Psoas muscle (tissue), 8 donors: ENCODE measurements around the gene ANKRD36B. TPM values are rescaled to one million over a fixed set of nuclear protein-coding genes. Genes with fewer than 3 reads are reported as not detected.
"Not testable (repeated sequence)": the region's sequence is repeated elsewhere in the genome, so short reads cannot be mapped to it uniquely, and the experiment has no call there.

Experiments
- ATAC-seq, 4 donors: fragments of 200-7000 bp; cut with Tn5 transposase; one replicate each; pipeline ENCODE4 v1.9.1; 2020; ENCODE audit warnings: moderate library complexity in 3 of 4, mild to moderate bottlenecking in 2 of 4
- DNase-seq, 2 donors: peaks; one replicate each; pipeline ENCODE4 v3.0.0-alpha.2; 2020
- H3K27ac ChIP-seq: fragments of 200-600 bp; one replicate; pipeline ENCODE4 v1.8.0; 2022
- H3K27me3 ChIP-seq, 3 donors: fragments of 200-600 bp in 1 of 3; one replicate each; pipeline versions ENCODE4 v1.6.1 to v1.8.0; 2013 to 2022; ENCODE audit warnings: low read length in 2 of 3, mild to moderate bottlenecking in 2 of 3, moderate library complexity in 1 of 3; ENCODE audit not compliant: insufficient read depth in 3 of 3
- H3K36me3 ChIP-seq, 2 donors: fragments of 200-600 bp in 1 of 2; one replicate each; pipeline versions ENCODE4 v1.6.1 to v1.8.0; 2013 to 2022; ENCODE audit warnings: low read depth in 1 of 2, mild to moderate bottlenecking in 1 of 2, moderate library complexity in 1 of 2; ENCODE audit not compliant: insufficient read depth in 1 of 2
- H3K4me1 ChIP-seq: fragments of 200-600 bp; one replicate; pipeline ENCODE4 v1.8.0; 2022
- H3K4me3 ChIP-seq: fragments of 200-600 bp; one replicate; pipeline ENCODE4 v1.8.0; 2022; ENCODE audit warnings: mild to moderate bottlenecking
- H3K9me3 ChIP-seq: fragments of 200-600 bp; one replicate; pipeline ENCODE4 v1.8.0; 2022
- CTCF ChIP-seq: fragments of 200-600 bp; IDR thresholded peaks from one replicate; pipeline ENCODE4 v1.8.0; 2022; ENCODE audit warnings: antibody characterized with exemption
- WGBS, 3 donors: extraction: QIAGEN DNeasy Blood & Tissue Kit; methylation state at CpG; one replicate each; pipeline versions ENCODE4 v1.1.6 to v1.1.7; 2013; 5-methylcytosine and 5-hydroxymethylcytosine counted together
- intact Hi-C, 2 donors: fragments of 100-400 bp; cut with DNase I; formaldehyde crosslinking; loops; one replicate each; pipeline versions ENCODE4 v1.11.0 to v1.14.2; 2022
- long read RNA-seq, 2 donors: library from polyadenylated mRNA; unstranded; transcript quantifications; one replicate each; pipeline ENCODE4 v2.0.0, GENCODE V29; 2021
- polyA plus RNA-seq, 3 donors: library from polyadenylated mRNA; stranded (reverse); fragments of 200-250 nt; gene quantifications; one replicate each; pipeline ENCODE4 v1.2.3, GENCODE V29; 2013
- total RNA-seq, 4 donors: library from RNA; stranded (reverse); fragmentation: NEBNext Ultra II Directional in 2 of 4; extraction: Animal tissue kit (Norgen Biotek cat#: 25700) in 2 of 4; gene quantifications; one replicate each; pipeline versions ENCODE4 v1.2.1 to v1.2.4, GENCODE V29; 2021 to 2023
- donor health status: healthy with polysubstance abuse.
- donor health status: DM: no; HTN: no; CAD: no; lungs with moderate emphysema.
- donor health status: Bipolar disorder and iron deficiency.
- donor health status: healthy.
- donor health status: DM: yes; HTN: yes; CAD: no.
- donor health status: DM: no; HTN: no; CAD: no.
- donor health status: DM: no; HTN: no; CAD: no.
- donor health status: DM: yes; HTN: yes; CAD: no.

The ANKRD36B gene
- 1 to 10 TPM; 1.4 to 3.2 (median 2.6) TPM for total RNA-seq
- polyA plus RNA-seq: under 1 TPM; 0.60 to 0.88 (median 0.70) TPM
- long read RNA-seq, donor 1: 0 reads
- long read RNA-seq, donor 2, partial matches to known transcripts: 3 of 4 reads
- long read RNA-seq, donor 2, other reads (novel, unspliced or antisense): 1 of 4 reads

GRCh38 chr2:97589598-97590510 lies at the start of gene ANKRD36B:
Gene ANKRD36B, minus strand, starts transcription at chr2:97589877. Its CDS starts 192 bp downstream, at chr2:97589685.
- intact Hi-C loops: loop anchor here (2.0 to 10.0 kb wide), 5 partner anchors 55 to 795 kb away; partner anchors contain the start of genes ACTR1B (in 1 of the 2), C2orf92 (in 1 of the 2) and COX5B (in 1 of the 2)
- H3K4me3 ChIP-seq: peak within 1 kb of the TSS; percentile 78
- peak; percentile 47 to 83 for DNase-seq
- not testable (repeated sequence) for H3K36me3 ChIP-seq, H3K9me3 ChIP-seq, H3K27me3 ChIP-seq, H3K4me1 ChIP-seq
- WGBS, 3 donors: 0% methylated on average over 29 to 47 of the region's 90 CpGs
- ATAC-seq: peak; percentile 79 to 89 (median 86)
- peak within 1 kb of the TSS; percentile 84 for H3K27ac ChIP-seq

- ATAC-seq, intact Hi-C loops: not testable (repeated sequence)
These were observed 36.4 kb upstream of the ANKRD36B start for GRCh38 chr2:97626049-97626430.

GRCh38 chr2:97625354-97626048 lies 35.8 kb upstream of the ANKRD36B start:
- H3K36me3 ChIP-seq, ATAC-seq, H3K9me3 ChIP-seq, DNase-seq, H3K27ac ChIP-seq, H3K4me3 ChIP-seq, H3K27me3 ChIP-seq, intact Hi-C loops, H3K4me1 ChIP-seq: not testable (repeated sequence)
- WGBS, 3 donors: 24 to 47% (median 39%) methylated on average over 2 to 5 of the region's 8 CpGs

More at GRCh38 chr2:97626049-97626430, 36.4 kb upstream of the ANKRD36B start:
- not testable (repeated sequence) for H3K27me3 ChIP-seq, H3K4me1 ChIP-seq, H3K9me3 ChIP-seq, H3K36me3 ChIP-seq, H3K4me3 ChIP-seq, DNase-seq, H3K27ac ChIP-seq
- 51 to 66% (median 57%) methylated on average over 8 of the region's 8 CpGs for WGBS, 3 donors

GRCh38 chr2:97622976-97623375 lies 33.3 kb upstream of the ANKRD36B start:
- ATAC-seq, H3K27ac ChIP-seq, H3K36me3 ChIP-seq, DNase-seq, H3K27me3 ChIP-seq, intact Hi-C loops, H3K4me1 ChIP-seq, H3K9me3 ChIP-seq, H3K4me3 ChIP-seq: not testable (repeated sequence)

- H3K36me3 ChIP-seq, H3K4me1 ChIP-seq, DNase-seq, ATAC-seq, H3K27ac ChIP-seq, H3K4me3 ChIP-seq, H3K9me3 ChIP-seq, H3K27me3 ChIP-seq, intact Hi-C loops: not testable (repeated sequence)
- 88 to 100% (median 97%) methylated on average over 1 of the region's 1 CpG for WGBS, 3 donors
These were observed 30.8 kb upstream of the ANKRD36B start for GRCh38 chr2:97620492-97620891.

GRCh38 chr2:97618939-97619827 lies 29.5 kb upstream of the ANKRD36B start:
- ATAC-seq: peak in 2 of 4 donors; percentile 41 to 44
- H3K36me3 ChIP-seq, H3K9me3 ChIP-seq, H3K27me3 ChIP-seq, H3K27ac ChIP-seq, H3K4me3 ChIP-seq, DNase-seq, H3K4me1 ChIP-seq, intact Hi-C loops: not testable (repeated sequence)
- 64 to 74% (median 66%) methylated on average over 5 to 8 of the region's 14 CpGs for WGBS, 3 donors

GRCh38 chr2:97617911-97618310 lies 28.2 kb upstream of the ANKRD36B start:
- H3K9me3 ChIP-seq: no peaks in the 10 kb centered on the region
- WGBS, 3 donors: 90 to 97% (median 91%) methylated on average over 6 of the region's 6 CpGs
- no peaks in the 10 kb centered on the region for H3K36me3 ChIP-seq
- H3K4me1 ChIP-seq: no peaks in the 10 kb centered on the region
- intact Hi-C loops: no loop called here
- no peaks in the 10 kb centered on the region for H3K27me3 ChIP-seq
- no peak for TF ChIP-seq CTCF
- ATAC-seq (no peak), DNase-seq (no peak)
- H3K4me3 ChIP-seq: no peak overlapping the region
- H3K27ac ChIP-seq: no peak overlapping the region

GRCh38 chr2:97615746-97616145 lies 26.1 kb upstream of the ANKRD36B start:
- WGBS, 3 donors: 60% methylated on average over 1 of the region's 8 CpGs; no CpG with 5 or more reads in 2 of the 3 donors
- not testable (repeated sequence) for H3K9me3 ChIP-seq, H3K4me1 ChIP-seq

GRCh38 chr2:97611895-97612294 lies 22.2 kb upstream of the ANKRD36B start:
- intact Hi-C loops, H3K27me3 ChIP-seq, H3K9me3 ChIP-seq, DNase-seq, H3K27ac ChIP-seq, ATAC-seq, H3K4me3 ChIP-seq, H3K36me3 ChIP-seq, H3K4me1 ChIP-seq: not testable (repeated sequence)
- 14 to 62% methylated on average over 1 to 3 of the region's 7 CpGs; no CpG with 5 or more reads in 1 of the 3 donors for WGBS, 3 donors

More at GRCh38 chr2:97615746-97616145, 26.1 kb upstream of the ANKRD36B start:
- DNase-seq, intact Hi-C loops, H3K27ac ChIP-seq, H3K27me3 ChIP-seq, H3K4me3 ChIP-seq, ATAC-seq, H3K36me3 ChIP-seq: not testable (repeated sequence)
